Adipocyte (in vitro differentiated cells): Measurements from ENCODE around the gene EPS8.

Source experiments
- DNase-seq: peaks from one replicate; pipeline ENCODE4 v3.0.0-alpha.2; 2015; ENCODE audit warnings: low read depth
- H3K27me3 ChIP-seq: replicated peaks from 2 replicates; pipeline ENCODE4 v1.7.0; 2013; ENCODE audit warnings: mild to moderate bottlenecking, low read length, moderate library complexity; ENCODE audit not compliant: control insufficient read depth, insufficient read depth
- H3K36me3 ChIP-seq: 2 replicates; pipeline ENCODE4 v1.7.0; 2013; ENCODE audit warnings: low read length, mild to moderate bottlenecking, moderate library complexity; ENCODE audit not compliant: control insufficient read depth, insufficient read depth, severe bottlenecking
- H3K4me1 ChIP-seq: 2 replicates; pipeline ENCODE4 v1.7.0; 2013; ENCODE audit warnings: mild to moderate bottlenecking, low read length, moderate library complexity; ENCODE audit not compliant: control insufficient read depth, insufficient read depth
- H3K4me3 ChIP-seq: 2 replicates; pipeline ENCODE4 v1.7.0; 2013; ENCODE audit warnings: mild to moderate bottlenecking, low read length, moderate library complexity
- H3K9ac ChIP-seq: 2 replicates; pipeline ENCODE4 v1.7.0; 2013; ENCODE audit warnings: mild to moderate bottlenecking, low read length, moderate library complexity
- H3K9me3 ChIP-seq: 2 replicates; pipeline ENCODE4 v1.7.0; 2013; ENCODE audit warnings: mild to moderate bottlenecking, low read length, moderate library complexity; ENCODE audit not compliant: control insufficient read depth

The EPS8 gene

DNA sequence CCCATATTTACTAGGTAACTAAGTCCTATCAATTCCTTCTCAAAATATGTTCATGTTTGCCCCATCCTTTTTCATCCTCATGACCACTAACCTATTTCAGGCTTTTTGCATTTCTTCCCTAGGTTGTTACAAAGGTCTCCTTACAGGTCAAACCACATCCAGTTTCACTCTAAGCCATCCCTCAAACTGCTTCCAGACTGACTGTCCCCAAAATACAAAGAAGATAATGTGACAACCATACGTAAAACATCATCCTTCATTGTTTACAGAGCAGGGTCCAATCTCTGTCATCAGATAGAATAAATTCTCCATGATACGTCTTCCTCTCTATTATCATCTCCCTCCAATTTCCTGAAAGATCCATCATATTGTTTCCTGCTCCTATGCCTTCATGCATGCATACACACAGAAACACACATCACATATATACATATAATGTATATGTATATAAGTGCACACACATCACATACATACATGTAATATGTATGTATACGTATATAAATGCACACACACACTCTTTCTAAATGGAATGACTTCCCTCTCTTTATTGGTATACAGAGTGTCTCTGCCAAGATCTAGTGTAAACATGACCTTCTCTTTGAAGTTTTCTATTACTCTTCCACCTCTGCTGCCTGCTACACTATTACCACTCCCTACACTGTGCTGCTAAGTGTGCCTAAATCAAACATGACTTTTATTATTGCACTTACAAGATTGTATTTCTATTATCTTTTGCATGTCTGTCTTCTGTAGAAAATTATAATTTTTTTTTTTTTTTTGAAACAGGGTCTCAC, 30.7 kb upstream of the EPS8 start:
- no peaks in the 10 kb centered on the region for H3K9me3 ChIP-seq
- H3K4me3 ChIP-seq = no peak overlapping the region
- no peaks in the 10 kb centered on the region for H3K27me3 ChIP-seq
- H3K4me1 ChIP-seq = peaks cover 11% of the 10 kb centered on the region
- no peaks in the 10 kb centered on the region for H3K36me3 ChIP-seq
- no peak overlapping the region for H3K9ac ChIP-seq
- DNase-seq = no peak

DNA sequence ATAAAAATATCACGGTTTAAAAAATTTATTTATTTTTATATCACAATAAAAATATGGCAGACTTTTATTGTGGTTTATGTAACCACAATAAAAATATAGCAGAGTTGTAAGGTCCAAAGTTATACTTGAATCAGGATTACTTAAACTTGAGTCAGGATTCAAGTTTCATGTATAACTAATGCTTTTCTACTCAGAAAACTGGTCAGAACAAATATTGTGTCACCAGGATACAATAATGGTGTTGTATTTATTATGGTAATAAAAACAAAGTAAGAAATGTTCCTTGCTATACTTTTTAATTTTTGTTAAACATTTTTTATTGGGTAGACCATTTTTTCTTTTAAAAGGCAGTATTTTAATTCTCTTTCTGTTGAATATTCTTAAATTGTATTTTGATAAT, 29.2 kb upstream of the EPS8 start:
- Histone ChIP-seq H3K9me3 (no peaks in the 10 kb centered on the region), H3K36me3 (no peaks in the 10 kb centered on the region), H3K4me1 (peaks cover 5% of the 10 kb centered on the region), H3K9ac (no peak overlapping the region), H3K27me3 (no peaks in the 10 kb centered on the region), H3K4me3 (no peak overlapping the region)
- DNase-seq = no peak

DNA sequence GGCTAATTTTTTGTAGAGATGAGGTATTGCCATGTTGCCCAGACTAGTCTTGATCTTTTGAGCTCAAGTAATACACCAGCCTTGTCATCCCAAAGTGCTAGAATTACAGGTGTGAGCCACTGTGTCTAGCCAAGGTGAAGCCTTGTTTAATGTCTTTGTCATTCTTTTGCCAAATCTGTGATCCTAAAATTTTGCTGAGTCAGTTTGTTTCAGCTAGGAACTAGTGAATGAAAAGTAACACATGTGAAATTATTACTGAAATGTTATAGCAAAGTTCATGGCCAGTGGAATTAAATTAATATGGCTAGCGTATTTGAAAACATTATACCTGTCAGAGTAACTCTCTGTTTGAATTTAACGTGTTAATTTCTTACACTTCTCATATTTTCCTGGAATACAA, 26.5 kb upstream of the EPS8 start:
- Histone ChIP-seq H3K9me3 (no peaks in the 10 kb centered on the region), H3K36me3 (no peaks in the 10 kb centered on the region), H3K9ac (no peak overlapping the region), H3K4me1 (no peaks in the 10 kb centered on the region), H3K27me3 (no peaks in the 10 kb centered on the region), H3K4me3 (no peak overlapping the region)
- no peak for DNase-seq

DNA sequence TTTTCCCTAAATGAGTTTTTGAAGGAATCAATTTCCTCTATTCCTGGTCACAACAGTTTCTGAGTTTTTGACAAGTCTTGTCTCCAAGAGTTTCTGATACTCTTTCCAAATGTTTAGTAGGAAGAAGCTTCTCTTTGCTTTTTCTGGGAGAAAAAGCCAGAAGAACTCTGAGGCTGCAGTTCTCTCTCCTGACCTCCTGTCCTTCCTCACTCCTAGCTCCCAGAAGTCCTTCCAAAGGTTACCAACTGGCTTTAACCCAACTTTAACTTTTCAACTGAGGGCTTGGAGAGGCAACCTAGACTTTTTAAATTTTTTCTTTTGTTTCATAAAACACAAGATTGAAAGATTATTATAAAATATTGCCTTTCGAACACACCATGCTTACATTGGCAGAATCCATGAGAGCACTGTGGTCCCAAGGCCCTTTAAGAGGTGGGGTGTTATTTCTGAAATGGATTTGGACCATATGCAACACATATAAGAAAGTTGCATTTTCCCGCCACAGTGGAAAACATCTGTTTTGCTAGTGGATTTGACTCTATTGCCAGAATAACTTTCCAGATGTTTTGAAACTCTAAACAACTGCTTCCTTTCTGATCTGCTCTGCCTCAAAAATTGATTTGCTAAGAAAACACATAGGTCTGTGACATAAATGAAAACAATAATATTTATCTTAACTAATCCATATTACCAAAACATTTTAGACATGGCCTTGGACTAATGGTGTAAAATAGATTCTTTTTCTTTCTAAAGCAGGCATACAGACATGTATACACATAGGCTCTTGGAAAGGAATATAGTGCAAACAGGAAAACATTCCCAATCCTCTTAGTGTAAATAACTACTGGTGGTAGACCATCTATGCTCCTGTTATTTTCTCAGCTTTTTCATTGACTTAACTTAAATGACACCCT, 22.3 kb upstream of the EPS8 start:
- peaks cover 9% of the 10 kb centered on the region for H3K4me1 ChIP-seq

DNA sequence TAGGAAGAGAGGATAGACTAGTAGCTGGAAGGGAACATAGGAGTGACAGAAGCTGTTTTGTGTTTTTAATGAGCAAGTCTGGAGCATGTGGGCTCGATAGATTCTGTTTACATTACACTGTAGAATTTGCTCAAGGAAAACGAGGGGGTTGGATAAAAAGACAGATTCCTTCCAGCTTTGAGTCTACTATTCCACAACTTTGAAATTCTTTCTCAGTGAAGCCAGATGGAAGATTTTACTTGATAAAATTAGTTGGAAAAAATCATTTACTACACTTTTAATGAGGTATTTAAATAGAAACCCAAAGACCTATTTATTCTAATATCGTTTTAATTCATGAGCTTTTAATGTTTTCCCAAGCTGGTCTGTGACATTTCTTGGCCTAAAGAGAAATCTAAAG, 19.5 kb upstream of the EPS8 start:
- Histone ChIP-seq H3K9ac (no peak overlapping the region), H3K36me3 (no peaks in the 10 kb centered on the region), H3K9me3 (no peaks in the 10 kb centered on the region), H3K4me3 (no peak overlapping the region), H3K4me1 (peaks cover 9% of the 10 kb centered on the region), H3K27me3 (no peaks in the 10 kb centered on the region)
- DNase-seq = peak; percentile 69

More for the DNA sequence above, 22.3 kb upstream of the EPS8 start:
- DNase-seq = peak; percentile 56
- Histone ChIP-seq H3K9me3 (no peaks in the 10 kb centered on the region), H3K27me3 (no peaks in the 10 kb centered on the region), H3K4me3 (no peak overlapping the region), H3K9ac (no peak overlapping the region), H3K36me3 (no peaks in the 10 kb centered on the region)

DNA sequence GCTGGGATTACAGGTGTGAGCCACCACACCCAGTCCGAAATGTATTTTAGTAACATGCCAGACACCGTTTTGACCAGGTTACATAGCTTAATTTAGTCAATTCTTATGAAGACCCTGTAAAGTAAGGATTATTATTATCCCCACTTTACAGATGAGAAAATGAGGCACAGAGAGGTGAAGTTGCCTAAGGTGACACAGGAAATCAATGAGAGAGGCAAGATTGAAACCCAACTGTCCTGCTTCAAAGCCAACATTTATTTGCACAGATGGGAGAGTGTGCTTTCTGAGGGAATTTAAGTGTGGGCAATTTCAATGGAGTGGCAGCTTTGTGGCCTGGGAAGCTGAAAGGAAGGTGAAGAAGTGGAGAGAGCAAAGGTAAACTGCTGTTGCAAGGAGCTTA, 19.1 kb upstream of the EPS8 start:
- Histone ChIP-seq H3K36me3 (no peaks in the 10 kb centered on the region), H3K4me1 (peaks cover 9% of the 10 kb centered on the region), H3K9ac (no peak overlapping the region), H3K27me3 (no peaks in the 10 kb centered on the region), H3K4me3 (no peak overlapping the region), H3K9me3 (no peaks in the 10 kb centered on the region)
- DNase-seq = no peak

DNA sequence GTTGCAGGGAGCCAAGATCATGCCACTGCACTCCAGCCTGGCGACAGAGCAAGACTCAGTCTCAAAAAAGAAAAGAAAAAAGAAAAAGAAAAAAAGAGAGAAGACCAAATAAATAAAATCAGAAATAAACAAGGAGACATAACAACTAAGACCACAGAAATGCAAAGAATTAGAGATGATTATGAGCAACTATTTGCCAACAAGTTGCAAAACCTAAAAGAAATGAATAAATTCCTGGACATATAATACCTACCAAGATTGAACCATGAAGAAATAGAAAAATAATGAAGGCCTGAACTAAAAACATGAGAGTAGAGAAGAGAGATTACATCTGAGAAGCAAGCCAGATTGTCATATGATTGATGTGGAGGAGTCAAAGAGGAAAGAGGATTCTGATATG, 17.6 kb upstream of the EPS8 start:
- DNase-seq = peak; percentile 41
- Histone ChIP-seq H3K36me3 (no peaks in the 10 kb centered on the region), H3K9me3 (no peaks in the 10 kb centered on the region), H3K27me3 (no peaks in the 10 kb centered on the region), H3K4me1 (peaks cover 9% of the 10 kb centered on the region), H3K4me3 (no peak overlapping the region), H3K9ac (no peak overlapping the region)

DNA sequence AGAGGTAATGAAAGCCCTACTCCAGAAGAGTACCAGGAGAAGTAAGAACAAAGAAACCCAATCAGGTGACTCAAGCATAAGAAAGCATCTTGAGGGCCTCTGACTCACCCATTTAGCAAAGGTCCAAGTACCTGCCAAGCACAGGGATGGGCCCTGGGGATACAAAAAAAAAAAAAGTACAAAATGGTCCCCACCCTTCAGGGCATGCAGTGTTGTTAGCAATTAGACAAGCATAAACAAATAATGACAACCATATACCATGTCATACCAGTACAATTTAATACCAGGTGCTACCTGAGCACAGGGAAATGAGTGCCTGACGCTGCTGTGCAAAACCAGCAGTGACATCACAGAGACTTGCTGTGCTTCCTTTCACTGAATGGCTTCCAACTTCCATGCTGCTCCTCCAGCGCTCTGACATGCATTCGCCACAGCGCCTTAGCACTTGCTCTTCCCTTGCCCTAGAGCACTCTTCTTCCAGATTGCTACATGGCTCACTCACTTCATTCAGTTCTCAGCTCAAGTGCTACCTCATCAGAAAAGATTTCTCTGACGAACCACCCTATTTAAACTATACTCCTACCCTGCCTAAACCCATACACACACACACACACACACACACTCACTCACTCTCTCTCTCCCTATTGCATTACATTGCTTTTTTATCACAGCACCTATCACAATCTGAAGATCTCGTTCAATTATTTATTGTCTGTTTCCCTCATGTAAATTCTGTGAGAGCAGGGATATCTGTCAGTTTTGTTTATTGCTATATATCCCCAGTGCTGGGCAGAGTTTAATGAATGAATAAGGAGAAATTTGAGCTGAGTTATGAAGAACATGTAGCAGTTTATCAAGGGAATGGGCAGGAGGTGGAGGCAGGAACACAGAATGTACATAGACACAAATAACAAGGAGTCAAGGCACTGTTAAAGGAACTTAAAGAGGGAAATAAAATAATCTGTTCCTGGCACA, 12.9 kb upstream of the EPS8 start:
- Histone ChIP-seq H3K4me3 (no peak overlapping the region), H3K36me3 (no peaks in the 10 kb centered on the region), H3K27me3 (no peaks in the 10 kb centered on the region), H3K4me1 (peaks cover 20% of the 10 kb centered on the region), H3K9ac (no peak overlapping the region), H3K9me3 (no peaks in the 10 kb centered on the region)
- DNase-seq = no peak

DNA sequence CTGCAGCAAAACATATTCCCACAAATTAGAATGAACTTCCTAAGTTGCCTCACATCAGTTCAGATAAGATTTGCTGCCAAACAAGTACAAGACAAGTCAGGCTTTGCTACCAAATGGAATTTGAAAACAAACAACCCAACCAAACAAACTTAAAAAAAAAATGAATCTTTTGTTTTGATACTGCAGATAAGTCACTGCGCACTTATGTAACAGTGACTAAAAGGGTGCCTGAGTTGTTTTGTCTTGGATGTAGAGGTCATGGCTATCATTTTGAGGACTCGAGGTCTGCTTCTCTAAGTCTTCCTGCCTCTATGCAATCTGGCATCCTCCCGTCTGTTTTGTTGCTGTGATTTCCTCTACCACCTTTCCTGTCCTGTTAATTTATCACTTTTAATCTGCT, 11.1 kb upstream of the EPS8 start:
- H3K4me1 ChIP-seq = peaks cover 24% of the 10 kb centered on the region
- H3K9me3 ChIP-seq = no peaks in the 10 kb centered on the region
- no peak overlapping the region for H3K4me3 ChIP-seq
- DNase-seq = no peak
- no peaks in the 10 kb centered on the region for H3K27me3 ChIP-seq
- H3K36me3 ChIP-seq = no peaks in the 10 kb centered on the region
- no peak overlapping the region for H3K9ac ChIP-seq

DNA sequence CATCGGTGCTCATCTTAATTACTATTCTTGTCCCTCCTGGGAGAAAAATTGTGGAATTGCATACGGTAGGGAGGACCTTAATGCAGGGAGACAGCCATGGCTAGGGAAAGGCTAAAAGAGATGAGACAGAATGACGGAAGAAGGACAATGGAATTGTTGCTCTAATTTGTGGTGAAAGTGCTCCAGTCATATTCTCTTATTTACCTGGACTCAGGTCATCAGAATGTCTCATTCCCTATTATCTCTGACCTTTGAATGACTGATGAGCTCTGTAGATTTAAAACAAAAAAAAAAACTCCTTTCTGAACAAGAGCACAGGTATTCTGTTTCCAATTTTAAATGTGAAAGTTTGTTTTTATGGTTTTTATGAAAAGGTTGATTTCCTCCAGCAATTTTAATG, 8.6 kb upstream of the EPS8 start:
- no peak overlapping the region for H3K4me3 ChIP-seq
- peaks cover 1% of the 10 kb centered on the region for H3K9me3 ChIP-seq
- peaks cover 24% of the 10 kb centered on the region for H3K4me1 ChIP-seq
- no peaks in the 10 kb centered on the region for H3K36me3 ChIP-seq
- no peak for DNase-seq
- no peaks in the 10 kb centered on the region for H3K27me3 ChIP-seq
- H3K9ac ChIP-seq = no peak overlapping the region
